HG03108 (cell line): ENCODE measurements around the gene FGF14.

ENCODE experiments used
- ATAC-seq: cut with Tn5 transposase; IDR thresholded peaks from one replicate; pipeline ENCODE4 v1.9.1; 2021; ENCODE audit warnings: moderate library complexity; ENCODE audit not compliant: unreplicated experiment

FGF14 gene

GRCh38 chr13:102401766-102402165 lies at the start of gene FGF14:
Gene FGF14 (minus strand): TSS chr13:102402048.
- ATAC-seq = no peak

DNA sequence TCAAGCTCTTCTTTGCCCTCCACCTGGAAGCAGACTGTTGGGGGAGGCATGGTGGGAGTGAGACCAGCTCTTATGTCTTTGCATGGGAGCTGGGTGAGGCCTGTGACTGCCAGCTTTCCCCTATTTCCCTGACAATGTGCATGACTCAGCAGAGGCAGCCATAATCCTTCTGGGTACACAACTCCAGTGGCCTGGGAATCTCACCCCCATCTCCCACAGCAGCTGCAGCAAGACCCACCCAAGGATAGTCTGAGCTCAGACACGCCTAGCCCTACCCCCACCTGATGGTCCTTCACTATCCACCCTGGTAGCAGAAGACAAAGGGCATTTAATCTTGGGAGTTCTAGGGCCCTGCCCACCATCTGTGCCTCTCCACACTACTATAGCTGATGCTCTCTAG lies 41.4 kb upstream of the FGF14 start:
- ATAC-seq = no peak

- ATAC-seq = no peak
Observed at GRCh38 chr13:102441085-102441484, 39.2 kb upstream of the FGF14 start.

DNA sequence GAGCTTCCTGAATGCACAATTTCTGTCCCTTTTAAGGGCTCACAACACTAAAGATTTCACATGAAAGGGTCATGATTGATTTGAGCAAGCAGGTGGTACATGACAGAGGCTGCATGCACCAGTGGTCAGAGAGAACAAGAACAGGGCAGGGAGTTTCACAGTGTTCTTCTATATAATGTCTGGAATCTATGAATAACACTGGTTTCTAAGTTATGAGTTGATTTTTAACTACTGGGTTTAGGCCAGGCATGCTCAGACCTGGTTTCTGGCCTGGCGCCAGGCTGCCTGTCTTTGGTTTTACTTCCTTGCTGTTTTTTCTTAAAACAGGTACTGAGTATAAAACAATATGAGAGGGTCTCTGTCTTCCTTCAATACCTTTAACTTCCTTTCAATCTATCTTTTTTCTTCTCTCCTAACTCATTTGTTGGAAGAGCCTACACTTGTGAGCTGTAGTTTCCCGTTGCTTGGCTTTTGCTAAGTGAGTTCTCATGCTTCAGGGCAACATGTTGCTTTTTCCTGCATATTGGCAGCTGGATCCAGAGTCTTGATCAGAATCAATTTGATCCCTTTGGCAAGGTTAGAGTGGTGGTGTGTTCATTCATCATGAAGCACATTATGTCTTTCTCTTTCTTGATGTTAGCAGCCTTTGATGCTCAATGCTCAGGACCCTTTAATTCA lies 38.5 kb upstream of the FGF14 start:
- ATAC-seq = peak; percentile 41

DNA sequence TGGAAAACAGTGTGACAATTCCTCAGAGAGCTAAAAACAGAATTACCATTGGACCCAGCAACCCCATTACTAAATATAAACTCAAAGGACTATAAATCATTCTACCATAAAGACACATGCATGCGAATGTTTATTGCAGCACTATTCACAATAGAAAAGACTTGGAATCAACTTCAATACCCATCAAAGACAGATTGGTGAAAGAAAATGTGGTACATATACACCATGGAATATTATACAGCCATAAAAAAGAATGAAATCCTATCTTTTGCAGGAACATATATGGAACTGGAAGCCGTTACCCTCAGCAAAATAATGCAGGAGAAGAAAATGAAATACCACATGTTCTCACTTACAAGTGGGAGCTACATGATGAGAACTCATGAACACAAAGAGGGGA lies 20.8 kb upstream of the FGF14 start:
- no peak for ATAC-seq

DNA sequence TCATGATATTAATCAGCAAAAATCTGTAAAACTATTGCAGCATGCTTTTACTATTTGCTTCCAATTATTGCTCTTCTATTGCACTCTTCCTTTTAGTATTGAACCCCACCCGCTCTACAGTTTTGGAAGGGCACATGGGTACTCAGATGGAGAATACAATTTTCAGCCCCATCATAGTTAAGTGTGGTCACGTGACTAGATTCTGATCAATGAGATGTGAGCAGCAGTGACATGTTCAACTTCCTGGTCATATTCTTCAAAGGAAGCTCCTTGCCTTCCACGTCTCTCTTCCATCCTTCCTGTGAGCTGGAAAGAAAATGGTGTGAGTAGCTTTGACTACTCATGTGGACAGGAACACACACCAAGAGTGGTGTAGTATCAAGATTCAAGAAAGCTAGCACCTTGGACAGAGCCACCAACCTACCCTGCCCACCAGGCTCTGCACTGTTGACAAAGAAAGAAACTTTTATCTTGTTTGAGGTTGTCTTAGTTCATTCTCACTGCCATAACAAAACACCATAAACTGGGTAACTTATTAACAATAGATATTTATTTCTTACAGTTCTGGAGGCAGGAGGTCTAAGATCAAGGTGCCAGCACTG lies 3.8 kb upstream of the FGF14 start:
- ATAC-seq = no peak

DNA sequence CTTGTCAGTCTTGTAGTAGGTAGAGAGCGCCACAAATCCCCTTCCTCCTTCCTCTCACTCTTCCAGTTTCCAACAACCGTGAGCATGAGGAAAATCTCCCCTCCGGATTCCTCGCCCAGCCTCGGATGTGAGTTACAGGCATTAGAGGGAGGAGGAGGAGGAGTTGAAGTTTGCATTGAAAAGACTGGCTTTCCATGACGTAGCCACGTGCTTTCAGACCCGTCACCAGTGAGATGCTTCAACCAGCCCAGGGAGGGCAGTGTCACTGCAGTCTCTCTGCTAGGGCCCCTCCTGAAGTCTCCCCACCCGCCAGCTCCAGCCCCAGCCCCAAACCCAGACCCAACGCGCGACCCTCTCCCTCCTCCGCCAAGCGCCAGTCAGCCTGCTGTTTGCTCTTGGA lies 442 bp upstream of the FGF14 start:
- no peak for ATAC-seq

GRCh38 chr13:102401265-102401664 lies 583 bp downstream of the FGF14 start:
- ATAC-seq = no peak

GRCh38 chr13:102400675-102401145 lies 1.1 kb downstream of the FGF14 start:
- no peak for ATAC-seq

GRCh38 chr13:102399791-102400674 lies 1.8 kb downstream of the FGF14 start:
- no peak for ATAC-seq

DNA sequence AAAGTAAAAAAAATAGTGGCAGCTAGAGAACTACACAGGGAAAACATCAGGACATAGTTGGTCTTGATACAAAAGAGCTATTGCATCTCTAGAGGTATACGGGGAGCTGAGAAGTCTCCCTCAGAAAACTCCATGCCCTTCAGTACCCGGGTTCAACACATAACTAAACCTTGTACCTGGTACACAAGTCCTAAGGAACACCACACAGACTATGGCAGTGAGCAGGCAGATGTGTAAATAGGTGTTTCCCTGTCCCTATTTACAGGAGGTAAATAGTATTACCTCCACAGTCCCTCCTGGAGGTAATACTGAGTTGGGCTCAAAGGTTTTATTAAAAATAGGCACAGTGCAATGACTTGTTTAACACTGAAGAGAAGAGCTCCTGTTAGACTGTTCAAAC lies 5.9 kb downstream of the FGF14 start:
- no peak for ATAC-seq

DNA sequence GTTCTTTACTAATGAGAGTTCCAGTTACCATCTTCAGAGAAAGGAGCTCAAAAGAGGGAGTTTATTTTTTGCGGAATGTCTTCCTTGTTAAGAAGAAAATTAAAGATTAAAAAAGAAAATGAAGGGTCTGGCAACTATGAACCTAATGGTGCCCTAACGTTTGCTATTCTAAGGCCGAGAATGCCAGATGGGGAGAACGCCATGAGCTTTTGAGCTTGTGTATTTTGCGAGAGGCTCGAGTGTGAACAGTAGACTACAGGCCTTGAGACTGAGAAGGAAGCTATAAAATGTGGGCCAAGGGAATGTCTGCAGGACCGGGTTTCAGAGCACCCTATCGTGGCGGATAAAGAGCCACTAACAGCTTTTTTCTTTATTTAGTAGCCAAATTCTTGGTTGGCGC lies 6.7 kb downstream of the FGF14 start:
- no peak for ATAC-seq

- ATAC-seq = peak; percentile 95
Observed at GRCh38 chr13:102394158-102395053, 7.4 kb downstream of the FGF14 start.

DNA sequence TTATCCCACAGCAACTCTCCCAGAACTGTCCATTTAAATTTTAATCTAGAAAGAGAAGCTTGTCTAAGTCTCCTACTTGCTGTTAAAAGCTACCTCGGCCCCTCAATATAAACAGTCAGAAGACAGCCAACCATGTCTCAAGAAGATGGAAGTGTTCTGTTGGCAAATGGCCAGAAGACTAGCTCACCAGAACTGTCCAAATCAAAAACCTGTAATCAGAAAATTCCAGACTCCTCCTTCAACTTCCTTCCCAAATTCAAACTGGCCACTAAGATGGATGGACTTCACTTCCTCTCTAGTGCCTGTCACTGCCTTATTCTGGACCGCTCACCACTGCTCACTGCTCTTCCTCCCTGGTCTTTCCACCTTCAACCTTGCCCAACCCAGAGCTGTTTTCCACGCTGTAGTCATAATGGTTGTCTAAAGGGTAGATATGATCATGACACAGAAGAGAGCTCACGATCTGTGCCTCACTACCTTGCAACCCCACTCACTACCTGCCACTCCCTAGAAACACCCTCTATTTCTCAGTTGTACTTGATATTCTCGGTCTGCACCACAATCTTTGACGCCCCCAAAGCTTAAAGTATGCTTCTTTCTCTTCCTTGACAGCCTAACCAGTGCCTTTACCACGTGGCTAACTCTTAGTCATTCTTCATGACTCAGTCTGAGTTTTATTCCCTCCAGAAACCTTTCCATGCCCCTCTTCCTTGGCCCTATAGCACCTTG lies 9.2 kb downstream of the FGF14 start:
- ATAC-seq = no peak

DNA sequence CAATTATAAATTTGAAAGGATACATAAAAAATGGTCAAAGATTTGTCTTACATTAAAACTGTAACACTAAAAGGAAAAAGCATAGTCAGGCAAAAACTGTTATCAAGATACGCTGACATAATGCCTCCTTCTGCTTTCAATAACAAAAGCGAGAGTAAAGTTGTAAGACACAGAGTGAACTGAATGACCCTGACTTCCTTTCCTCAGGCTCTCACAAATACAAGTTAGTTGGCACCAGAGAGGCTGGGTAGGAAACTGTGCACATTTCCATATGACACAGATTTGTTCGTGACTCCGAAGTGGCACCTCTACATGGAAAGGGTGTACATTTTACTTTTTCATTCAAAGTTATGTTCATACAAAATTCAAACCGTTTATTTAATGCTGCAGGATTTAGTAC lies 15.4 kb downstream of the FGF14 start:
- no peak for ATAC-seq

DNA sequence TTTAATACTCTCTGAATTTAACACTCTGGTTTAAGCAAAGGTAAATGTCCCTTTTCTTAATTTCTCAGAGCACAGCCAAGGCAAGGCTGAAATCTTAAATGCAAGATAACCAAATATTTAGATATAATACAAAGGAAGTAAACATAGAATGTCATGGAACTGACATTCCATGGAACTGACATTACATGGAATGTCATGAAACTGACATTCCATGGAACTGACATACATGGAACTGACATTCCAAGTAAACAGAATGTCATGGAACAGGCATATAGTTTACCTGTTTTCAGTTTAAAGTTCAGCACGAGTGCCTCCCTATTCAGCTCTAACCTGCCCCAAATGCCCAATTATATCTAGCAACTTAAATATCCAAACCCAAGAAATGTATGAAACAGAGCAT lies 21.8 kb downstream of the FGF14 start:
- no peak for ATAC-seq

- ATAC-seq = no peak
Observed at GRCh38 chr13:102376318-102376717, 25.5 kb downstream of the FGF14 start.

- no peak for ATAC-seq
Observed at GRCh38 chr13:102374726-102375125, 27.1 kb downstream of the FGF14 start.

DNA sequence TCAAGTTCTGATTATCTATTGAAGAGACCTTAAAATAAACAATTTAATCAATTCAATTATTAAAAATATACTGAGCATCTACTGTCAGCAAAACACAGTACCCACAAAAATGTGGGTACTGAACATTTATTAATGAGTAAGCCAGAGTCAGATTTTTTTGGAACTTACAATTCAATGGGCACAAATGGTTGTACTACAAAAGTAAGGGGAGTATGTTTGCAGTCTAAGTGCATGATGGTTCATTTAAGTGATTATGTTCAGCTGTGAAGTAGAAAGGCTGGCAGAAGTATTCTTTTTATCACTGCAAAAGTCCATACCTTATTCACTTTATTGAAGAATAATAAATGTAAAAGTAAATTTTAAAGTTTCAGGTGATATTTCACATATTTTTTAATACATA lies 27.6 kb downstream of the FGF14 start:
- no peak for ATAC-seq

- no peak for ATAC-seq
Observed at GRCh38 chr13:102373221-102373620, 28.6 kb downstream of the FGF14 start.
